Right lobe of liver (tissue), 6 donors: ENCODE results near the gene CAD. TPM values are rescaled to one million over a fixed set of nuclear protein-coding genes. Genes with fewer than 3 reads are reported as not detected.

ENCODE experiments used
- ATAC-seq, 4 donors: fragments of 200-7000 bp; cut with Tn5 transposase; one replicate each; pipeline ENCODE4 v1.9.1; 2020; ENCODE audit warnings: mild to moderate bottlenecking in 4 of 4, moderate library complexity in 4 of 4
- DNase-seq, 3 donors: peaks; one replicate each; pipeline ENCODE4 v3.0.0-alpha.2; 2020
- H3K27ac ChIP-seq, 3 donors: fragments of 200-600 bp; one replicate each; pipeline ENCODE4 v1.8.0; 2022
- H3K27me3 ChIP-seq, 2 donors: fragments of 200-600 bp; one replicate each; pipeline ENCODE4 v1.8.0; 2022
- H3K36me3 ChIP-seq, 4 donors: fragments of 200-600 bp; sonication (generic) in 1 of 4; one replicate each; pipeline versions ENCODE4 v1.5.1 to v1.8.0; 2017 to 2022; ENCODE audit warnings: control low read depth in 1 of 4
- H3K4me1 ChIP-seq, 4 donors: fragments of 200-600 bp; sonication (generic) in 1 of 4; one replicate each; pipeline versions ENCODE4 v1.5.1 to v1.8.0; 2017 to 2022; ENCODE audit warnings: control low read depth in 1 of 4
- H3K4me3 ChIP-seq, 3 donors: fragments of 200-600 bp; one replicate each; pipeline ENCODE4 v1.8.0; 2022
- H3K9me3 ChIP-seq, 4 donors: fragments of 200-600 bp; sonication (generic) in 1 of 4; one replicate each; pipeline versions ENCODE4 v1.5.1 to v1.8.0; 2017 to 2022; ENCODE audit warnings: control low read depth in 1 of 4
- POLR2A ChIP-seq: fragments of 450-650 bp; IDR thresholded peaks from one replicate; pipeline ENCODE4 v1.6.1; 2017; ENCODE audit warnings: antibody characterized with exemption, mild to moderate bottlenecking
- WGBS: methylation state at CpG from one replicate; pipeline ENCODE4 v1.1.6; 2018; ENCODE audit warnings: low coverage, low lambda C conversion rate; ENCODE audit not compliant: insufficient coverage; ENCODE audit errors: missing lambda C conversion rate; 5-methylcytosine and 5-hydroxymethylcytosine counted together
- intact Hi-C, 2 donors: fragments of 100-400 bp; cut with DNase I; formaldehyde crosslinking; loops; one replicate each; pipeline versions ENCODE4 v1.11.2 to v1.14.1; 2022
- total RNA-seq, 6 experiments: library from RNA; depleted of rRNA in 2 of 6; stranded (reverse); fragments of >200 nt in 2 of 6; fragmentation: NEBNext Ultra II Directional in 3 of 6; extraction: Animal tissue kit (Norgen Biotek cat#: 25700) in 3 of 6; gene quantifications; one replicate each; pipeline versions ENCODE4 v1.1.0 to v1.2.4, GENCODE V29; 2016 to 2023
- TF ChIP-seq, protein P1 (sequence below), 4 donors: fragments of 200-600 bp in 3 of 4; fragments of 450-650 bp in 1 of 4; IDR thresholded peaks; one replicate each; pipeline versions ENCODE4 v1.5.1 to v1.8.0; 2016 to 2022; ENCODE audit warnings: antibody characterized with exemption in 4 of 4, mild to moderate bottlenecking in 2 of 4
- donor health status: DM: no; HTN: yes; CAD: no.
- donor health status: DM: no; HTN: no; CAD: no.
- donor health status: DM: no; HTN: no; CAD: no.
- donor health status: DM: no; HTN: yes; CAD: no.
- donor health status: DM: no; HTN: yes; CAD: no.

The CAD gene
- total RNA-seq, 6 experiments from 2014 or later = 12.3 to 24.0 (median 16.3) TPM

- Histone ChIP-seq H3K27ac (no peak overlapping the region), H3K27me3 (no peaks in the 10 kb centered on the region), H3K4me3 (no peak overlapping the region), H3K4me1 (no peaks in the 10 kb centered on the region), H3K9me3 (no peaks in the 10 kb centered on the region), H3K36me3 (peaks cover 0 to 100% (median 56%) of the 10 kb centered on the region in 4 donors)
- ATAC-seq (no peak), DNase-seq (no peak)
- whole genome bisulfite sequencing = no CpG with 5 or more reads among the region's 3 CpGs
- intact Hi-C loops = no loop called here
- TF ChIP-seq, protein P1, sequence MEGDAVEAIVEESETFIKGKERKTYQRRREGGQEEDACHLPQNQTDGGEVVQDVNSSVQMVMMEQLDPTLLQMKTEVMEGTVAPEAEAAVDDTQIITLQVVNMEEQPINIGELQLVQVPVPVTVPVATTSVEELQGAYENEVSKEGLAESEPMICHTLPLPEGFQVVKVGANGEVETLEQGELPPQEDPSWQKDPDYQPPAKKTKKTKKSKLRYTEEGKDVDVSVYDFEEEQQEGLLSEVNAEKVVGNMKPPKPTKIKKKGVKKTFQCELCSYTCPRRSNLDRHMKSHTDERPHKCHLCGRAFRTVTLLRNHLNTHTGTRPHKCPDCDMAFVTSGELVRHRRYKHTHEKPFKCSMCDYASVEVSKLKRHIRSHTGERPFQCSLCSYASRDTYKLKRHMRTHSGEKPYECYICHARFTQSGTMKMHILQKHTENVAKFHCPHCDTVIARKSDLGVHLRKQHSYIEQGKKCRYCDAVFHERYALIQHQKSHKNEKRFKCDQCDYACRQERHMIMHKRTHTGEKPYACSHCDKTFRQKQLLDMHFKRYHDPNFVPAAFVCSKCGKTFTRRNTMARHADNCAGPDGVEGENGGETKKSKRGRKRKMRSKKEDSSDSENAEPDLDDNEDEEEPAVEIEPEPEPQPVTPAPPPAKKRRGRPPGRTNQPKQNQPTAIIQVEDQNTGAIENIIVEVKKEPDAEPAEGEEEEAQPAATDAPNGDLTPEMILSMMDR (IDR thresholded peaks at IDR 0.05) = no peak
- no peak for TF ChIP-seq POLR2A
Observed at GRCh38 chr2:27236626-27237025, 19.5 kb downstream of the CAD start.

GRCh38 chr2:27237341-27237945 is 20.3 kb downstream of the CAD start:
- H3K4me1 ChIP-seq = no peaks in the 10 kb centered on the region
- H3K36me3 ChIP-seq = peaks cover 0 to 100% (median 53%) of the 10 kb centered on the region in 4 donors
- DNase-seq = no peak
- no peak overlapping the region for H3K27ac ChIP-seq
- TF ChIP-seq POLR2A = no peak
- TF ChIP-seq, protein P1 (IDR thresholded peaks at IDR 0.05) = no peak
- no peak for ATAC-seq
- no peak overlapping the region for H3K4me3 ChIP-seq
- H3K9me3 ChIP-seq = no peaks in the 10 kb centered on the region
- H3K27me3 ChIP-seq = no peaks in the 10 kb centered on the region
- intact Hi-C loops = no loop called here
- WGBS = 100% methylated on average over 2 of the region's 15 CpGs

DNA sequence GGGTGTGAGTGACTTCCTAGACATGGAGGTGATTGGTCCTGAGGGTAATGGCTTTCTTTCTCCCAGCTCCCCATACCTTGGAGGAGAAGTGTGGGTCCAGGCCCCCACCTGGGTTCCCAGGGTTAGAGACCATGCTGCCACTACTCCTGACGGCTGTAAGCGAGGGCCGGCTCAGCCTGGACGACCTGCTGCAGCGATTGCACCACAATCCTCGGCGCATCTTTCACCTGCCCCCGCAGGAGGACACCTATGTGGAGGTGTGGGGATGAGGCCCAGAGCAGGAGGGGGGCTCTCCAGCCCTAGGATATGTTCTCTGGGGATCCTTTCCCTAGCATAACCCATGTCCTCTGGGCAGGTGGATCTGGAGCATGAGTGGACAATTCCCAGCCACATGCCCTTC is 21.8 kb downstream of the CAD start:
- ATAC-seq = no peak
- no peaks in the 10 kb centered on the region for H3K4me1 ChIP-seq
- peaks cover 0 to 100% (median 45%) of the 10 kb centered on the region in 4 donors for H3K36me3 ChIP-seq
- DNase-seq = no peak
- no peak overlapping the region for H3K27ac ChIP-seq
- no CpG with 5 or more reads among the region's 8 CpGs for WGBS
- intact Hi-C loops = no loop called here
- no peaks in the 10 kb centered on the region for H3K27me3 ChIP-seq
- no peak overlapping the region for H3K4me3 ChIP-seq
- TF ChIP-seq, protein P1 (IDR thresholded peaks at IDR 0.05) = no peak
- TF ChIP-seq POLR2A = no peak
- H3K9me3 ChIP-seq = no peaks in the 10 kb centered on the region

- peaks cover 0 to 87% (median 38%) of the 10 kb centered on the region in 4 donors for H3K36me3 ChIP-seq
- ATAC-seq = no peak
- no peak overlapping the region for H3K27ac ChIP-seq
- H3K9me3 ChIP-seq = no peaks in the 10 kb centered on the region
- no peak for TF ChIP-seq POLR2A
- TF ChIP-seq, protein P1 (IDR thresholded peaks at IDR 0.05) = no peak
- 88% methylated on average over 4 of the region's 9 CpGs for WGBS
- H3K4me1 ChIP-seq = no peaks in the 10 kb centered on the region
- intact Hi-C loops = no loop called here
- H3K4me3 ChIP-seq = no peak overlapping the region
- no peak for DNase-seq
- H3K27me3 ChIP-seq = no peaks in the 10 kb centered on the region
Observed at GRCh38 chr2:27240406-27240805, 23.2 kb downstream of the CAD start.
